HG03354 (cell line): ENCODE data around the gene SLC4A2.

Experiments used
- ATAC-seq: cut with Tn5 transposase; IDR thresholded peaks from one replicate; pipeline ENCODE4 v1.9.1; 2021; ENCODE audit warnings: mild to moderate bottlenecking; ENCODE audit not compliant: unreplicated experiment, poor library complexity, severe bottlenecking

Gene SLC4A2

DNA sequence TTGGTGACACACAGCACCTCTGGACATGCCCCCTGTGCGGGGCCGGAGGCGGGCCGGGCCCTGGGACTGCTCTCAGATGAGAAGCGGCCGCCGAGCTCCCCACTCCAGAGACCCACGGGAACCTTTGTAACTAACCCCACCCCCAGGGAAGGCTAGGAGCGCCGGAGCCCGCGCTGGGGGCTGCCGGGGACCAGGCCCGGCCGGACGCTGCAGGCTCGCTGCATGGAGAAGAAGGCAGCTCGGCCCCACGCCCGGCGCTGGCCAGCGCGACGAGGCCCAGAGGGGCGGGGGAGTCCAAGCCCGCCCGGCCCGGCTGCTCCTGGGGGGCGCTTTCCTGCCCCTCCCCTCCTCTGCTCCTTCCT lies 63.4 kb downstream of the SLC4A2 start:
- no peak for ATAC-seq

DNA sequence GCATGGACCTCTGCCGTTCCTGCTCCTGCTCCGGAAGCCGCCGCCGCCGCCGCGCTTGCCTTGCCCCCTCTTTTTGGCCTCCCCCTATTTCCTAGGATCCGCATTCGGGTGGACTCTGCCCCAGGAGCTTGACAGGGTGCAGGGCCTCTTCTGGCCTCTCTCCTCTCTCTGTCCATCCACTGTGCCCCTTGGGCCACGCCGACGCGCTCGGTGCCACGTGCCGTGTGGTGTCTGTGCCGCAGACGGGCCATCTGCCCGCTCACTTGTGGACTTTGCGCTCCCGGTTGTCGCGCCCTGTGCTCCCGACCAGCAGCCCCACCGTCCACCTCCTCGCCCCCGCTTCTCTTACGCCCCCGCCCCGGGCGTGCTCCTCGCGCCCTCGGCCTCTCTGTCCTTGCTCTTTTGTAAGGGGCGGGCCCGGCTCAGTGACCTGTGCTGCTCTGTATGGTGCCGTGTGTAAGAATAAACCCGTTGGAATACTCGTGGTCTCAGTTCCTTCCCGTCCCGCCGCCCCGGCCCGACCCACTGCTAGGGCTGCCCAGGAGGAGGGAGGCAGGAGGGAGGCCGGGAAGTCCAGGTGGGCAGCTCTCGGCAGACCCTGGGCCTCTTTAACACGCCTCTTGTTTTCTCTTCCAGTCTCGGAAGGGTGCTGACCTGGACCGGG lies 63.9 kb downstream of the SLC4A2 start:
- ATAC-seq = no peak

DNA sequence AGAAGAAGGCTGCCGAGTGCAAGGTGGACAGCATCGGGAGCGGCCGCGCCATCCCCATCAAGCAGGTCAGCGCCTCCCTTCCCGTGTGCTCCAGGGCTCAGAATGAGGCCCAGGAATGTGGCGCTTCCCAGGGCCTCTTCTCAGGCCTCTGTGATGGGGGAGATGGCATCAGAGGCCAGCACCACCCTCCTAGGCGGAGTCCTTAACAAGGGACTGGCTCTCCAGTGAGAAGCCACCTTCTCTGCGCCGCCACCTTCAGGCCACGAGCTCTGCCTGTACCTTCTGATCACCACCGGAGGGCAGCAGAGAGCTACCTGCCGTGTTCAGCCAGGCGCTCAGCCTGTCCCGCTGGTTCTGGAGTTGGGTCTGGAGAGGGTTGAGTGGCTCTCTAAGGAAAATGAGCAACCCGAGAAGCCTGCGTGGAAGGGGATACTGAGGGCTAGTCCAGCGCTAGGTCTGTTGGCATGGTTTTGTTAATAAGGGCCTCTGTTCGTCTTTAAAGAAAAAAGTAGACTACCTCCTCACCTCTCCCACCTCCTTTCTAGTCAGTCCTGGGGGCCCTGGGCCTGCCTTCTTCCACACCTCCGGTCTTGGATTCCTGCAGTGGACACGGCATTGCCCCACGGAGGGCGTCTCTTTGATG lies 64.6 kb downstream of the SLC4A2 start:
- ATAC-seq = peak; percentile 91

DNA sequence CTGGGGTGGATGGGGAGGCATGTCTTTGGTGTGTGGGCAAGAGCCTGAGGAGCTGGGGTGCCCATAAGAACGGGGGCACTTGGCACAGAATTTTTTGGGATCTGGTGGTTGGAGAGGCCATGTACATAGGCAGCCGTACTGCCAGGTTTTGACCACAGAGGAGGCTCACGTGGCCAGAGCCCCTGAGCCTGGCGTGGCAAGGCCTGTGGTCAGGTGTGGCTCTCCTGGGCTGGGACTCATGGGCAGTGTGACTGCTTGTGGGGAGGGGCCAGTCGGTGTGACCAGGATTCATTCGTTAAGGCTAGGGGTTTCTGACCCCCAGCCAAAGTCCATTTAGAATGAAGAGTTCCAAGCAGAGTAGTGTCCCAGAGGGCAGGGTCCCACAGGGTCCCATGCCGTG lies 65.1 kb downstream of the SLC4A2 start:
- no peak for ATAC-seq

DNA sequence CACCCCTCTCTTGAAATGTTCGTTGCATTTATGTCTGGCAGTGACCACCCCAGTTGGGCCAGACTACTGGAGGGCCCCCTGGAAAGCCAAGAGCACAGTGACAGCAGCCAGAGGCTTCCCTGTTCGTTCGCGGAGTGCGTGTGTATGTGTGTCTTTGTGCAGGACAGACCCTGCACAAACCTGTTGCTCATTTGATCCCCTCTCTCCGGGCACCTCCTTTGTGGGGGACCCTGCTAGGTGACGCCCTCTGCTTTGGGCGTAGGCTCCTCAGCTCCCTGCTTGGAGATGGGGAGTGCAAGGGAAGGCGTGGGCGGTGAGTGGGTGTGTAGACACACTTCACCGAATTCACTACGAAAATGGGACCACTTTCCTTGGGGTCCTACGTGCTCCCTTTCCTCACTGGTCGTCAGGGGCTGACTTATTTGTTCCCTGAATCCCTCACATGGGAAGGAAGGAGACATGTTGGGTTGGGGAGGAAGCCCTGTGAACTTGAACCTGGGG lies 65.6 kb downstream of the SLC4A2 start:
- ATAC-seq = no peak

DNA sequence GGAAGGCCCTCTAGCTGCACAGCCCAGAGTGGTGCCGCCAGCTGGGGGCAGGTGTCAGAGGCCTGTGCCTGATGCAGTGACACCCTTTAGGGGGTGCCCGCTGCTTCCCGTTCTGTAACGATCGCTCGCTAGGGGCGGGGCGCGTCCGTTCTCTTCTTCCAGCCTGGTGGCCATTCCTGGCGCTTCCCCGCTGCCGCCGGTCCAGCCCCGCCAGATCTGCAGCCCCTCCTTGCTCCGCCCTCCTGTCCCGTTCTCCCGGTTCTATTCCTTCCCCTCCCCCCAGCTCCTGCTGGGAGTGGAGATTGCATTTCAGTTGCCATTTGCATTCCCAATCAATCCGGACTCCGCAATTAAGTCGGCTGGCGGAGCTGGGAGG lies 66.1 kb downstream of the SLC4A2 start:
- ATAC-seq = no peak

DNA sequence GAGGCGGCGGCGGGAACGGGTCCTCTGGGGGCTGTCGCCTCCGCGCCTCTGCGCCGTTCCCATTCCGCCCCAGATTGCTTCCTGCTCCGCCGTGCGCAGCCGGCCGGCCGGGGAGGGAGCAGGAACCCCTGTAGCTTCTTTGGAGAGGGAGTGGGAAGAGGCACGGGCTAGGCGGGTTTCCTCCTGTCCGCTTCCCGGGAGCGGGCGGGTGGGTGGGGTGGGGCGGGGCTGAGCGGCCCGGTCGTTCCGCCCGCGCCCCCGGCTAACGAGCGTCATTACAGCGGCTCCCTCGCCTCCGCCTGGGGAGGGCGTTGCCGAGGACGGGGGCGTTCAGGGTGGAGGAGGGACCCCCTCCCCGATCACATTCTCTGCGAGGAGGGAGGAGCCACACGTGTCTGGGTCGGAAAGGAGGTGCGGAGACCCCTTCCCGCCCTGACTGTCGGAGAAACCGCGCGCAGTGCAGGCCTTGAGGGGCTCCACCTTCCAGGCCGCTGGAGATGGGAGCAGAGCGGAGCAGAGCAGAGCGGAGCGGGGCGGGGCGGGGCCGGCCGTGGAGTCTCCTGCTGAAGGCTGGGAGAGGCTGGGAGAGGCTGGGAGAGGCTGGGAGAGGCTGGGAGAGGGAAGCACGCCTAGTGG lies 66.6 kb downstream of the SLC4A2 start:
- ATAC-seq = no peak
